GM12878 (cell line): ENCODE results near the gene TRIM32. TPM values are rescaled to one million over a fixed set of nuclear protein-coding genes. Genes with fewer than 3 reads are reported as not detected.

Experiments
- ATAC-seq: fragments of 200-7000 bp; cut with Tn5 transposase; 3 replicates; pipeline ENCODE4 v1.9.1; 2020; ENCODE audit warnings: mild to moderate bottlenecking, moderate library complexity
- BruUV-seq: library from RNA; stranded (reverse); fragments of 400-500 nt; replicated peaks from 2 replicates; lab custom pipeline; 2021; lab: Mats Ljungman, UMichigan
- CTCF ChIA-PET: fragments of 300-600 bp; sonication (Branson Sonifier 250); formaldehyde crosslinking; extraction: SDS; loops from one replicate; lab custom pipeline; 2021; ENCODE audit warnings: inconsistent platforms; lab: Yijun Ruan, JAX
- POLR2A ChIA-PET: fragments of 350-600 bp; formaldehyde crosslinking; extraction: SDS; loops from one replicate; lab custom pipeline; 2021; ENCODE audit warnings: inconsistent platforms; lab: Charles Lee
- RAD21 ChIA-PET: fragments of 300-600 bp; sonication (Branson Sonifier 250); formaldehyde crosslinking; loops from one replicate; lab custom pipeline; 2023; ENCODE audit warnings: antibody characterized with exemption; ENCODE audit not compliant: unreplicated experiment; lab: Charles Lee
- SMC1A ChIA-PET: fragments of 300-600 bp; sonication (Branson Sonifier 250); formaldehyde crosslinking; loops from one replicate; lab custom pipeline; 2023; ENCODE audit not compliant: unreplicated experiment, uncharacterized antibody; lab: Charles Lee
- DNase-seq: peaks from one replicate; pipeline ENCODE4 v3.0.0-alpha.2; 2011; ENCODE audit warnings: low read depth, low spot score
- FAIRE-seq: peaks from 3 replicates; lab custom pipeline; 2011; peaks lifted over from hg19 to GRCh38; lab: Jason Lieb, UNC
- H2AFZ ChIP-seq: 2 replicates; pipeline ENCODE4 v1.6.0; 2011; ENCODE audit warnings: low read depth, low read length, control low read depth; ENCODE audit not compliant: control insufficient read depth
- H3K27ac ChIP-seq: 2 replicates; pipeline ENCODE4 v1.5.1; 2011; ENCODE audit warnings: control low read depth; ENCODE audit not compliant: control insufficient read depth, insufficient read depth
- H3K27me3 ChIP-seq, 2 experiments: replicated peaks in 1 of 2; 2 replicates each; pipeline versions ENCODE4 v1.6.0 to v1.6.1; 2011; ENCODE audit warnings: low read length in 1 of 2; ENCODE audit not compliant: control insufficient read depth in 2 of 2, insufficient read depth in 2 of 2
- H3K36me3 ChIP-seq, 2 experiments: 2 replicates each; pipeline ENCODE4 v1.5.1; 2011; ENCODE audit warnings: low read length in 1 of 2; ENCODE audit not compliant: control insufficient read depth in 2 of 2, insufficient read depth in 2 of 2
- H3K4me1 ChIP-seq: 2 replicates; pipeline ENCODE4 v1.6.1; 2011; ENCODE audit warnings: mild to moderate bottlenecking, low read length, moderate library complexity, mixed read lengths; ENCODE audit not compliant: control insufficient read depth, insufficient read depth
- H3K4me2 ChIP-seq: 2 replicates; pipeline ENCODE4 v1.6.0; 2011; ENCODE audit warnings: control low read depth; ENCODE audit not compliant: control insufficient read depth, insufficient read depth
- H3K4me3 ChIP-seq: fragments of 200-600 bp; sonication (generic); 2 replicates; pipeline ENCODE4 v1.5.1; 2016
- H3K79me2 ChIP-seq: 2 replicates; pipeline ENCODE4 v1.6.0; 2011; ENCODE audit warnings: low read length; ENCODE audit not compliant: control insufficient read depth, insufficient read depth
- H3K9ac ChIP-seq: 2 replicates; pipeline ENCODE4 v1.8.0; 2011; ENCODE audit warnings: low read length, control low read depth, mixed read lengths; ENCODE audit not compliant: control insufficient read depth, insufficient read depth
- H3K9me3 ChIP-seq: replicated peaks from 3 replicates; pipeline ENCODE4 v1.5.1; 2011; ENCODE audit warnings: mild to moderate bottlenecking, low read length; ENCODE audit not compliant: control insufficient read depth, insufficient read depth
- H4K20me1 ChIP-seq: 2 replicates; pipeline ENCODE4 v1.6.0; 2011; ENCODE audit not compliant: control insufficient read depth, insufficient read depth
- BRCA1 ChIP-seq: IDR thresholded peaks from 2 replicates; pipeline ENCODE4 v1.6.1; 2011; ENCODE audit warnings: low read depth, low read length, improper control_type of control experiment
- CBFB ChIP-seq: IDR thresholded peaks from 2 replicates; pipeline ENCODE4 v1.6.1; 2016; ENCODE audit warnings: antibody characterized with exemption, low read depth
- CUX1 ChIP-seq: IDR thresholded peaks from 2 replicates; pipeline ENCODE4 v1.6.1; 2012; ENCODE audit warnings: improper control_type of control experiment, low read depth, low read length; ENCODE audit not compliant: insufficient replicate concordance
- E4F1 ChIP-seq: fragments of 450-650 bp; IDR thresholded peaks from 2 replicates; pipeline ENCODE4 v1.6.1; 2018; ENCODE audit warnings: borderline replicate concordance, mild to moderate bottlenecking; ENCODE audit not compliant: partially characterized antibody
- EGR1 ChIP-seq, 2 experiments: IDR thresholded peaks; 1 replicate in 1 of 2; 2 replicates in 1 of 2; pipeline ENCODE4 v1.6.1; 2011 to 2012; ENCODE audit warnings: low read depth in 2 of 2, low read length in 2 of 2, borderline replicate concordance in 1 of 2, mild to moderate bottlenecking in 1 of 2, moderate library complexity in 1 of 2
- EZH2 ChIP-seq: IDR thresholded peaks from 2 replicates; pipeline ENCODE4 v1.6.1; 2012; ENCODE audit warnings: low read depth, mild to moderate bottlenecking, control low read depth, inconsistent platforms, low read length, borderline replicate concordance; ENCODE audit not compliant: control insufficient read depth
- HDAC2 ChIP-seq: fragments of 200-600 bp; sonication (generic); IDR thresholded peaks from 2 replicates; pipeline ENCODE4 v1.6.1; 2017
- MLLT1 ChIP-seq: fragments of 450-650 bp; IDR thresholded peaks from 2 replicates; pipeline ENCODE4 v1.6.1; 2016; ENCODE audit warnings: mild to moderate bottlenecking
- MTA2 ChIP-seq: fragments of 450-650 bp; IDR thresholded peaks from 2 replicates; pipeline ENCODE4 v1.6.1; 2016; ENCODE audit warnings: low read depth, mild to moderate bottlenecking, moderate library complexity
- NR2F1 ChIP-seq: fragments of 450-650 bp; conservative IDR thresholded peaks from 2 replicates; pipeline ENCODE4 v1.6.1; 2017; ENCODE audit warnings: mild to moderate bottlenecking
- NRF1 ChIP-seq: conservative IDR thresholded peaks from 2 replicates; pipeline ENCODE4 v1.6.1; 2011; ENCODE audit warnings: mild to moderate bottlenecking, low read depth, low read length, improper control_type of control experiment
- RUNX3 ChIP-seq: IDR thresholded peaks from 2 replicates; pipeline ENCODE4 v1.6.1; 2012; ENCODE audit warnings: low read length, inconsistent platforms
- SREBF2 ChIP-seq: IDR thresholded peaks from 2 replicates; pipeline ENCODE4 v1.6.1; 2012; ENCODE audit warnings: mild to moderate bottlenecking, low read length
- TCF7 ChIP-seq: IDR thresholded peaks from 2 replicates; pipeline ENCODE4 v1.6.1; 2014; ENCODE audit warnings: antibody characterized with exemption, borderline replicate concordance
- WGBS: methylation state at CpG from one replicate; pipeline ENCODE4 v1.1.6; 2016; ENCODE audit warnings: low lambda C conversion rate; ENCODE audit not compliant: insufficient replicate concordance, insufficient coverage; ENCODE audit errors: missing lambda C conversion rate; 5-methylcytosine and 5-hydroxymethylcytosine counted together
- in situ Hi-C: fragments of 300-500 bp; cut with MboI; formaldehyde crosslinking; loops from 9 replicates; pipeline ENCODE4 v1.14.3; 2018; ENCODE audit warnings: mixed read lengths
- intact Hi-C: fragments of 100-400 bp; cut with micrococcal nuclease; formaldehyde crosslinking; loops from one replicate; pipeline ENCODE4 v1.14.2; 2022; ENCODE audit not compliant: unreplicated experiment
- polyA plus RNA-seq, 11 experiments: library from polyadenylated mRNA; depleted of rRNA in 4 of 11; unstranded in 6 of 11; stranded (reverse) in 5 of 11; fragments of >200 nt; fragmentation: Nextera tagmentation in 4 of 11; fragmentation: Illumina TruSeq in 1 of 11; extraction: Ambion mirVana in 4 of 11; extraction: Trizol in 1 of 11; gene quantifications; 1 replicate in 1 of 11; 2 replicates in 10 of 11; pipeline versions ENCODE4 v1.2.1 to v1.2.3, GENCODE V29; 2011 to 2016; ENCODE audit warnings: inconsistent platforms in 2 of 11, missing spikeins in 2 of 11, low read depth in 1 of 11
- total RNA-seq, 4 experiments: library from RNA; depleted of rRNA in 3 of 4; stranded (reverse); fragments of >200 nt in 3 of 4; fragmentation: Illumina TruSeq in 1 of 4; extraction: Trizol in 1 of 4; gene quantifications; 2 replicates each; pipeline versions ENCODE4 v1.2.1 to v1.2.3, GENCODE V29; 2013 to 2021

The TRIM32 gene
- total and polyA plus RNA-seq, 10 of the 15 experiments (the other 5 are each of a cell fraction or from before 2014, with no cell fraction given): 7.1 to 23.8 (median 12.2) TPM

- no peaks in the 10 kb centered on the region for H4K20me1 ChIP-seq
- no peak overlapping the region for H3K9ac ChIP-seq
- no peak overlapping the region for H2AFZ ChIP-seq
- peaks cover 0 to 2% of the 10 kb centered on the region in 2 experiments; a peak in 1 of 4 replicates for H3K36me3 ChIP-seq
- in situ Hi-C loops (no loop called here), intact Hi-C loops (no loop called here)
- no peak overlapping the region for H3K27ac ChIP-seq
- ChIA-PET CTCF (no interaction called here), RAD21 (no interaction called here), SMC1A (interaction anchor here (2.0 kb wide), 1 partner anchor 12 kb away, joined by 6 read pairs; no protein-coding TSS in a partner anchor)
- ATAC-seq: no peak
- no peak overlapping the region for H3K4me2 ChIP-seq
- BruUV-seq: no TSS peak
- 95% methylated on average over 1 of the region's 1 CpG for WGBS
- no peaks in the 10 kb centered on the region for H3K4me1 ChIP-seq
- no peaks in the 10 kb centered on the region for H3K9me3 ChIP-seq
- no peaks in the 10 kb centered on the region; the same call in 1 of the 2 replicates for H3K79me2 ChIP-seq
- no peak for FAIRE-seq
- no peak overlapping the region for H3K4me3 ChIP-seq
- TF ChIP-seq NR2F1 (no peak), EGR1 (IDR thresholded peaks at IDR 0.05; ENCODE audit: borderline replicate concordance in 1 of 2, low read depth in 2 of 2, low read length in 2 of 2) (no peak), BRCA1 (no peak), MLLT1 (no peak), TCF7 (no peak), SREBF2 (no peak), CBFB (no peak), MTA2 (no peak), NRF1 (no peak), EZH2 (no peak), E4F1 (no peak), HDAC2 (no peak), RUNX3 (no peak), CUX1 (no peak)
- TF ChIP-seq, all 136 proteins: peak for 0
- no peak for DNase-seq
- POLR2A ChIA-PET: no interaction called here
- no peaks in the 10 kb centered on the region for H3K27me3 ChIP-seq
These were observed 18.4 kb downstream of the TRIM32 start for GRCh38 chr9:116705531-116705930.
